Astrocyte (in vitro differentiated cells and primary cell): ENCODE results near the gene ITLN1.

ENCODE experiments used
- EZH2 ChIP-seq: IDR thresholded peaks from 2 replicates; pipeline ENCODE4 v1.6.1; 2012; ENCODE audit warnings: mild to moderate bottlenecking, low read length, inconsistent platforms; ENCODE audit not compliant: insufficient read depth
- TF ChIP-seq, protein P1 (sequence below): IDR thresholded peaks from 2 replicates; pipeline ENCODE4 v1.5.1; 2011; ENCODE audit warnings: low read depth, mild to moderate bottlenecking, inconsistent platforms, low read length, moderate library complexity; ENCODE audit not compliant: insufficient read depth

DNA sequence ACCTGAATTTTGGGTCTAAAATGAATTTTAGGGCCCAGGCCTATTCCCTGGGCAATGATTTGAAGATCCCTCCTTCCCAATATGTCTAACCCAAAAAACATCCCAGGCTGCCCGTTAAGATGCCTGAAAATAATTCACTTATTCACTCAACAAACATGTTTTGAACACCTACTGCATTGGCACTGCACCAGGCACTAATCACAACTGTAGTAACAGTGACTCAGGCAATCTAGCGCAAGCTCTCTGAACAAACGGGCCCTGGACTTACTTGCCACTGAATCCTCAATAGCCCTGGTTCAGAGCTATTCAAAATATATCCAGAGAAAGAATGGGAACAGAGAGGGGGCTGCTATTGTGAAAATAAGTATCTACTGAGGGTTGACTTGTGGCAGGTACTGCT lies 26.5 kb downstream of the ITLN1 start:
- TF ChIP-seq, protein P1, sequence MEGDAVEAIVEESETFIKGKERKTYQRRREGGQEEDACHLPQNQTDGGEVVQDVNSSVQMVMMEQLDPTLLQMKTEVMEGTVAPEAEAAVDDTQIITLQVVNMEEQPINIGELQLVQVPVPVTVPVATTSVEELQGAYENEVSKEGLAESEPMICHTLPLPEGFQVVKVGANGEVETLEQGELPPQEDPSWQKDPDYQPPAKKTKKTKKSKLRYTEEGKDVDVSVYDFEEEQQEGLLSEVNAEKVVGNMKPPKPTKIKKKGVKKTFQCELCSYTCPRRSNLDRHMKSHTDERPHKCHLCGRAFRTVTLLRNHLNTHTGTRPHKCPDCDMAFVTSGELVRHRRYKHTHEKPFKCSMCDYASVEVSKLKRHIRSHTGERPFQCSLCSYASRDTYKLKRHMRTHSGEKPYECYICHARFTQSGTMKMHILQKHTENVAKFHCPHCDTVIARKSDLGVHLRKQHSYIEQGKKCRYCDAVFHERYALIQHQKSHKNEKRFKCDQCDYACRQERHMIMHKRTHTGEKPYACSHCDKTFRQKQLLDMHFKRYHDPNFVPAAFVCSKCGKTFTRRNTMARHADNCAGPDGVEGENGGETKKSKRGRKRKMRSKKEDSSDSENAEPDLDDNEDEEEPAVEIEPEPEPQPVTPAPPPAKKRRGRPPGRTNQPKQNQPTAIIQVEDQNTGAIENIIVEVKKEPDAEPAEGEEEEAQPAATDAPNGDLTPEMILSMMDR: no peak
- no peak for TF ChIP-seq EZH2
